ENCODE data around the gene NR2F2.

The NR2F2 gene

DNA sequence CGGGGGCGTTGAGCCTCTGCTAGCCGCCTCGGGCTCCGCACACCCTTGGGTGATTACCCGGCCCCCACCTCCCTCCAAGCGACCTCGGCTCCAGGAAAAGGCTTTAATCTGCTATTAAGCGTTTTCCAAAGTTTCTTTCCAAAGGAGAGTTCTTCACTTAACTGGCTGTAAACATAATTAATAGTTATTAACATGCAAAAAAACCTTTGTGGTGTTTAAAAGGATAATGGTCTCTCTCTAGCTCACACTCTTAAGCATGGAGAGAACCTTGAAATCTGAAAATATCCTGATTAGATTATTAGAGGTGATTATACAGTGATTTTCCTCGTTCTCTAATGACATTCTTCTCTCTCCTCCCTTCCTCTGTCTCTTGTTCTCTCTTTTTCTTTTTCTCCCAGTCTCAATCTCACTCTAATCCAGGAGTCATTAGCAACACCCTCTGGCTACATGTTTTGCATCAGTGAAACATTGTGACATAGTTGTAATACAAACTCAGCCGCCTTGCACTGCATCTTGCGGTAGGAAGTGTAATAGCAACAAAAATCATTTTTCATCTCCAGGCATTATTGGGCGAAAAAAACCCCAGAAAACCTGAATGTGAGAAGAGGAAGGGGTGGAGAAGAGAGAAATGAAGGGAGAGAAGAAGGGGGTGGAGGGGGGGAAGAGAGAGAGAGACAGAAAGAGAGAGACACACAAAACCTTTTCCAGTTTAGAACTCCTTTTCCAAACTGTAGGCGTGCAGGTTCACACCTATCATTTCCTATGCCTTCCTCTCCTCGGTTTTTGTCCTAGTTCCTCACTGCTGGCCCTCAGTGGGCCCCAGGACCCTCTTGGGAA is 24.4 kb downstream of the NR2F2 start:
- H3K27ac Mint-ChIP-seq = no peak overlapping the region

DNA sequence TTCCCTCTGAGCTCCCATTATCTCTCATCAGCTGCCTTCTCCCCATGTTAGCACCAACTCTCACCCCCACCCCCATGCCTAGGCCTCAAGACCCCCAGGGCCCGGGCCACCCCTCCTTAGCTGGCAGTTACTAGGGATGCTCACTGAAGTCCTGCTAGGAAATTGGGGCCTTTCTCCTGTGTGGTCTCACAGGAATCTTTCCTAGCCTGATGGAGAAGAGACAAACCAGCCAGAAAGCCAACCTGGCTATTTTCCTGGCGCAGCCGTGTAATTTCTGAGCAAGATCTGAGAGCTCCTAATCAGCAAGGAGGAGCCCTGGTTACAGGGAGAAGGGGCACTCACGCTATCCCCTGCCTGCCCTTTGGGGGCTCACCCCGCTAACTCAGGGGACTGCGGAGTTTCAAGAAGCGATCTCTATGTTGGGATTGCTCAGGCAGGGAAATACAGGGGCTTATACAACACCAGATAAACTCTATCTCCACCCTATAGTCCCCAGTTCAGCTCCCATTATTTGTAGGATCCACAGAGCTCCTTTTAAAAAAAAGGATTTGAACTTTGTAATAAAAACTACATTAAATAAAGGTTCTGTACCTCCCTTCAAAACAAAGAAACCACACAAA is 25.2 kb downstream of the NR2F2 start:
- H3K27ac Mint-ChIP-seq = no peak overlapping the region
- peaks cover 35% of the 10 kb centered on the region for H3K27me3 Mint-ChIP-seq
- intact Hi-C loops (cut with micrococcal nuclease) = loop anchor here (2.0 to 10.0 kb wide), 3 partner anchors 229 to 1402 kb away; no protein-coding TSS in a partner anchor

More for the DNA sequence above, 24.4 kb downstream of the NR2F2 start:
- no peaks in the 10 kb centered on the region for H3K9me3 Mint-ChIP-seq
- no peak overlapping the region for H3K4me3 Mint-ChIP-seq
- intact Hi-C loops (cut with micrococcal nuclease) = loop anchor here (5.0 to 10.0 kb wide), 2 partner anchors 230 to 1402 kb away; no protein-coding TSS in a partner anchor
- H3K4me1 Mint-ChIP-seq (ENCODE audit: low read depth) = peaks cover 17% of the 10 kb centered on the region
- H3K36me3 Mint-ChIP-seq (ENCODE audit: low read depth) = no peaks in the 10 kb centered on the region
- peaks cover 38% of the 10 kb centered on the region for H3K27me3 Mint-ChIP-seq

DNA sequence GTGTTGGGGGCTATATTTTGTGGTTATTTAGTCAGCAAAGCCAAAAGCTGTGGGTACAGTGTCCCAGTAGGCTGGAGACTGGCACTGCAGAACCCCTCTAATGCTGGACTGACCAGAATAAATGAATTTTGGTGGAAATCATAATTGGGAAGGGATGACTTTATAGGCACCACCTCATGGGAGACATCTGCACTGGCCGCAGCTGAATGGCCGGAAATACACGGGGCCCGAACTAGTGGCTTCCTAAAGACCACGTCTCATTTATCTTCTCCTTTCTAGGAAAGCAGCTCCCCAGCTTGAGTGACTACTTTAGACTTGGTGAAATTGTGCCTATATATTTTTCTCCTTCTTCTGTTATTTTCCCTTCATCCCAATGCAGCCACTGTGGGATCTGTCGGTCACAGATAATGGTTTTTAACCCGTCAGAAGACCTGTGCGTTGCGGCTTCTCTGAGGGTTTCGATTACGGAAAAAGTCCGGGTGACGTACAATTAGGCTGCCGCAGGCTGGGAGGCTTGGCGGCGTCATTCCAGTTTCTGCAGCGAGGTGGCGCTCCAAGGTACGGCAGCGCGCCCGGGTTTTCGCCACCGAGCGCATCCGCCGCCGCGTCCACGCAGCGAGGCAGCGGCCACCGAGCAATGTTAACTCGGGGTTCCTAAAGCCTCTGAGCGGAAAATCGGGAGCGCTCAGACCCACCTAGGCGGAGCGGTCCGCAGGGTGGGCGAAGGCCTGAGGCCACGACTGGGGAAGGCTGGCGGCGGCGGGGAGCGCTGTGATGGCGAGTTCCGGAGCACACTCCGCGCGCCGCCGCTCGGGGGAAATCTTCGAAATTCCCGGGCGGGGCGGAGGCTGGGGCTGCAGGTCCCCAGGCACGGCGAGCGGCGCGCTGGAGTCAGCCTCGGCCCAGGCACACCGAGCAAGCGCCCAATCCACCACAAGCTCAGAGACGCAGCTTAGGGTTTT is 26.3 kb downstream of the NR2F2 start:
- intact Hi-C loops (cut with micrococcal nuclease) = loop anchor here (1.0 to 10.0 kb wide), 4 partner anchors 228 to 1401 kb away; no protein-coding TSS in a partner anchor
- Mint-ChIP-seq H3K36me3 (ENCODE audit: low read depth) (no peaks in the 10 kb centered on the region), H3K4me3 (peak overlapping the region; percentile 77), H3K9me3 (no peaks in the 10 kb centered on the region), H3K27me3 (peaks cover 36% of the 10 kb centered on the region), H3K27ac (no peak overlapping the region), H3K4me1 (ENCODE audit: low read depth) (peaks cover 26% of the 10 kb centered on the region)

More for the DNA sequence above, 25.2 kb downstream of the NR2F2 start:
- H3K9me3 Mint-ChIP-seq = no peaks in the 10 kb centered on the region
- no peaks in the 10 kb centered on the region for H3K36me3 Mint-ChIP-seq (ENCODE audit: low read depth)
- no peak overlapping the region for H3K4me3 Mint-ChIP-seq
- H3K4me1 Mint-ChIP-seq (ENCODE audit: low read depth) = peaks cover 17% of the 10 kb centered on the region

GRCh38 chr15:96358001-96358801 is 27.7 kb downstream of the NR2F2 start:
- peaks cover 36% of the 10 kb centered on the region for H3K27me3 Mint-ChIP-seq
- H3K4me3 Mint-ChIP-seq = peak overlapping the region; percentile 77
- H3K4me1 Mint-ChIP-seq (ENCODE audit: low read depth) = peaks cover 26% of the 10 kb centered on the region
- H3K27ac Mint-ChIP-seq = no peak overlapping the region
- no peaks in the 10 kb centered on the region for H3K9me3 Mint-ChIP-seq
- no peaks in the 10 kb centered on the region for H3K36me3 Mint-ChIP-seq (ENCODE audit: low read depth)
- intact Hi-C loops (cut with micrococcal nuclease) = loop anchor here (5.0 to 10.0 kb wide), 2 partner anchors 227 to 1399 kb away; no protein-coding TSS in a partner anchor

- no peak overlapping the region for H3K4me3 Mint-ChIP-seq
- peaks cover 26% of the 10 kb centered on the region for H3K4me1 Mint-ChIP-seq (ENCODE audit: low read depth)
- H3K27ac Mint-ChIP-seq = no peak overlapping the region
- peaks cover 36% of the 10 kb centered on the region for H3K27me3 Mint-ChIP-seq
- H3K36me3 Mint-ChIP-seq (ENCODE audit: low read depth) = no peaks in the 10 kb centered on the region
- no peaks in the 10 kb centered on the region for H3K9me3 Mint-ChIP-seq
- intact Hi-C loops (cut with micrococcal nuclease) = loop anchor here (5.0 to 10.0 kb wide), 2 partner anchors 226 to 1398 kb away; no protein-coding TSS in a partner anchor
These were observed 28.5 kb downstream of the NR2F2 start for GRCh38 chr15:96358821-96359615.

GRCh38 chr15:96359616-96360521 is 29.4 kb downstream of the NR2F2 start:
- Mint-ChIP-seq H3K9me3 (no peaks in the 10 kb centered on the region), H3K27me3 (peaks cover 45% of the 10 kb centered on the region), H3K36me3 (ENCODE audit: low read depth) (no peaks in the 10 kb centered on the region), H3K4me3 (no peak overlapping the region), H3K27ac (no peak overlapping the region), H3K4me1 (ENCODE audit: low read depth) (peaks cover 26% of the 10 kb centered on the region)
- intact Hi-C loops (cut with micrococcal nuclease) = loop anchor here (5.0 to 10.0 kb wide), 2 partner anchors 225 to 1397 kb away; no protein-coding TSS in a partner anchor

DNA sequence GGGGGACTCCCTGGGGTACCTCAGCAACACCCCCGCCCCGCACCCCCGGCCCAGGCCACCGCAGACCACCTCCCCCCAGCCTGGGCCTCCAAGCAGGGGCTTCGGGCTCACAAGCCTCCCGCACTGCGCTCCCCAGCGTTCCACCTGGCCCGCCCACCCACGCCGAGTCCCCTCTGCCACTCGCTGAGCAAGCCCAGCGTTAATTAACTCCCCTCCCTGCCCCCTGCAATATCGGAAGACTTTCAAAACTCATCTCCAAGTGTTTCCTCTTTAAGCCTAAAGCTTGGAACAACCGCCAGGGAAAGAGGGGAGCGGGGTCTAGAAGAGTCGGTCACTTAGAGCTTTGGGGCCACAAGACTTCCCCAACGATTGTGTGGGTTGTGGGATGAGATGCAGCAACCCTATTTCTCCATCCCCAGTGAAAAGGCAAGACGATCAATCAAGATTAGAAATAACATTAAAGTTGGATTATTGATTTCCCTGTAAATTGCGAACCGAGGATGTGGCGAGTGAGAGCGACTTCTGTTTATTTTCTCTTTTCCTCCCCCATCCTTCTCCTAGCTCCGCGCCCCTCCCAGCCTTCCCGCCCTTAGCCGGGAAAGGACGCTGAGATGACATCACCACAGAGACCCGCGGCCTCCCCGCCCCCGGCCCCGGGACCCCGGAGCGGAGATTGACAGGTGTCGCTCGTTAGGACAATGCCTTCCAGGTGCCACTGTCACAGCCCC is 30.2 kb downstream of the NR2F2 start:
- Mint-ChIP-seq H3K4me3 (no peak overlapping the region), H3K27ac (no peak overlapping the region), H3K9me3 (no peaks in the 10 kb centered on the region), H3K27me3 (peaks cover 53% of the 10 kb centered on the region), H3K4me1 (ENCODE audit: low read depth) (peaks cover 26% of the 10 kb centered on the region), H3K36me3 (ENCODE audit: low read depth) (no peaks in the 10 kb centered on the region)
- intact Hi-C loops (cut with micrococcal nuclease) = no loop called here

GRCh38 chr15:96361309-96362010 is 31.0 kb downstream of the NR2F2 start:
- intact Hi-C loops (cut with micrococcal nuclease) = no loop called here
- no peak overlapping the region for H3K4me3 Mint-ChIP-seq
- no peak overlapping the region for H3K27ac Mint-ChIP-seq

DNA sequence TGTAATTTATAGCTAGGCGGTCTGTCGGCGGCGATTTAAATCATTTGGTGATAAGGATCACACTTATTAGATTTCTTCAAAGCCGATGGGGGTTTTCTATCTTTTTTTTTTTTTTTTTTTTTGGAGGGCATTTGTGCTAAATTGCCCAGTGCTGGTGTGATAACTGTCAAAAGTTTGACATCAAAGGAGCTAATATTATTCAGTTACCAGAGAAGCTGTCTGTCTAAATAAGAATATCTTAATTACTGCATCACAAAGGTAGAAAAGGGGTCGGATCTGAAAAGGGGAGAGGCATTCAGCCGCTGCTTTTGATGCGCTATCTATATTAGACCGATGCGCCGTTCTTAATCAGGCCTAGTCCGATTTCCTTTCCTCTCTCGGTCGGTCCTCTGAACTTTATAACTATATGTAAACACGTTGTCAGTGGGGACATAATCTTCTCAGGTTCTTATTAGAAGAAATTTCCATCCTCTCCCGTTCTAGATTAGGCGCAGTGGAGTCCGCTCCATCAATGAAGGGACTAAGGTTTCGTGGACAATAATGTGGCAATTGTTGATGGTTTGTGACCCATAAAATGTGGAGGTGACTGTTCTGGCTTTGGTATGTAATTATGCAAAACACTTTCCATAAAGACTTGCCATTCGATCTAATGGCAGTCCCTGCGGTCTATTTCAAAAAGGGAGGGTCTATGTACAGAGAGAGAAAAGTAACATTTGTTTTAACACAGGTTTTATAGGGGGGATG is 31.7 kb downstream of the NR2F2 start:
- Mint-ChIP-seq H3K27ac (no peak overlapping the region), H3K27me3 (peaks cover 67% of the 10 kb centered on the region), H3K4me3 (no peak overlapping the region), H3K4me1 (ENCODE audit: low read depth) (peaks cover 19% of the 10 kb centered on the region), H3K36me3 (ENCODE audit: low read depth) (no peaks in the 10 kb centered on the region), H3K9me3 (no peaks in the 10 kb centered on the region)
- intact Hi-C loops (cut with micrococcal nuclease) = no loop called here

More at GRCh38 chr15:96361309-96362010, 31.0 kb downstream of the NR2F2 start:
- Mint-ChIP-seq H3K9me3 (no peaks in the 10 kb centered on the region), H3K36me3 (ENCODE audit: low read depth) (no peaks in the 10 kb centered on the region), H3K4me1 (ENCODE audit: low read depth) (peaks cover 25% of the 10 kb centered on the region), H3K27me3 (peaks cover 61% of the 10 kb centered on the region)

Data from dendritic cell treated with granulocyte-macrophage colony-stimulating factor and Interleukin-4, amounts not matched to agents 40 ng/mL and 50 ng/mL, for 4 days (primary cell).